Nephron progenitor cell (in vitro differentiated cells): ENCODE results near the gene TOB2.
"Not testable (repeated sequence)": the region's sequence is repeated elsewhere in the genome, so short reads cannot be mapped to it uniquely, and the experiment has no call there.

ENCODE experiments used
- DNase-seq: peaks from one replicate; pipeline ENCODE4 v3.0.0; 2021
- H3K27ac Mint-ChIP-seq: 2 replicates; pipeline ENCODE4 v1.8.0; 2021; ENCODE audit warnings: mild to moderate bottlenecking, moderate library complexity, mixed read lengths
- H3K27me3 Mint-ChIP-seq: 2 replicates; pipeline ENCODE4 v1.8.0; 2021; ENCODE audit warnings: mild to moderate bottlenecking, low read depth, mixed read lengths; ENCODE audit not compliant: poor library complexity
- H3K36me3 Mint-ChIP-seq: 2 replicates; pipeline ENCODE4 v1.8.0; 2021; ENCODE audit warnings: low read depth, mixed read lengths
- H3K4me1 Mint-ChIP-seq: 2 replicates; pipeline ENCODE4 v1.8.0; 2021; ENCODE audit warnings: mixed read lengths
- H3K4me3 Mint-ChIP-seq: 2 replicates; pipeline ENCODE4 v1.8.0; 2021; ENCODE audit warnings: mild to moderate bottlenecking, moderate library complexity, mixed read lengths
- H3K9me3 Mint-ChIP-seq: 2 replicates; pipeline ENCODE4 v1.8.0; 2021; ENCODE audit warnings: mild to moderate bottlenecking, moderate library complexity, mixed read lengths
- TF ChIP-seq, protein P1 (sequence below): fragments of 200-600 bp; sonication (generic); IDR thresholded peaks from 2 replicates; pipeline ENCODE4 v1.5.0; 2021; ENCODE audit warnings: antibody characterized with exemption

Gene TOB2

DNA sequence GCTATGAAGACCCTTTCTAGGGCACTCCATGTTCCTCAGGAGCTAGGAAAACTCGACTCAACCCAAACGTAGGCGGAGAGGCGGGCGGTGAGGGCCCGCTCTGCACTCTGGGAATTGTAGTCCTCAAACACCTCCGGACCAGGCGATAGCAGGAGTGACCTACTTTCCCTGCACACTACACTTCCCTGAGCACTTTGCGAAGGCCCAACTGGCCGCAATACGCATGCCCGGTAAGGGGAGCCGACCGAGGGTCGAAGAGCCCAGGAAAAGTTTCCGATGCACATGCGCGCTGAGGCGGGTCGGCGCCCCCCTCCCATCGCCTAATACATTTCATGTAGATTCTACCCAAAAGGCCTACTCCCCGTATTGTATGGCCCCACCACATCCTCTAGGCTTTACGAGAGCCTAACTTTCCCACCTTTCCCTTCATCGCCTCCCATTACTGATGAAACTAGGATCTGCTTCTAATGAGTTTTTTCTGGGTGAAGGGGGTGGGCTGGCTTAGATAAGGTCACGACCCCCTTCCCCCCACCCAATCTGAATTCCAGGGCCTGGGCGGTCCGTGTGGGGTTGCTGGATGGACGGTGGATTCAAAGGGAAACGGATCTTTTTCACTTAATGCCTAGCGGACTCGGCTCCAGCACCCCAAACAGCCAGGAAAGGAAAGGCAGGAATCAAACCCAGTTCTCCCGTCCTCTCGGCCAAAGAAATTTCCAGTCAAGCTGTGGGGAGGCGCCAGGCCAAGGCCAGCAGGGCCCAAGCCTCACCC lies 2.1 kb downstream of the TOB2 start:
- H3K4me1 Mint-ChIP-seq = peaks cover 40% of the 10 kb centered on the region
- H3K4me3 Mint-ChIP-seq = peak overlapping the region; percentile 98
- DNase-seq = peak; percentile 98
- peaks cover 27% of the 10 kb centered on the region for H3K36me3 Mint-ChIP-seq
- peaks cover 2% of the 10 kb centered on the region for H3K27me3 Mint-ChIP-seq
- TF ChIP-seq, protein P1, sequence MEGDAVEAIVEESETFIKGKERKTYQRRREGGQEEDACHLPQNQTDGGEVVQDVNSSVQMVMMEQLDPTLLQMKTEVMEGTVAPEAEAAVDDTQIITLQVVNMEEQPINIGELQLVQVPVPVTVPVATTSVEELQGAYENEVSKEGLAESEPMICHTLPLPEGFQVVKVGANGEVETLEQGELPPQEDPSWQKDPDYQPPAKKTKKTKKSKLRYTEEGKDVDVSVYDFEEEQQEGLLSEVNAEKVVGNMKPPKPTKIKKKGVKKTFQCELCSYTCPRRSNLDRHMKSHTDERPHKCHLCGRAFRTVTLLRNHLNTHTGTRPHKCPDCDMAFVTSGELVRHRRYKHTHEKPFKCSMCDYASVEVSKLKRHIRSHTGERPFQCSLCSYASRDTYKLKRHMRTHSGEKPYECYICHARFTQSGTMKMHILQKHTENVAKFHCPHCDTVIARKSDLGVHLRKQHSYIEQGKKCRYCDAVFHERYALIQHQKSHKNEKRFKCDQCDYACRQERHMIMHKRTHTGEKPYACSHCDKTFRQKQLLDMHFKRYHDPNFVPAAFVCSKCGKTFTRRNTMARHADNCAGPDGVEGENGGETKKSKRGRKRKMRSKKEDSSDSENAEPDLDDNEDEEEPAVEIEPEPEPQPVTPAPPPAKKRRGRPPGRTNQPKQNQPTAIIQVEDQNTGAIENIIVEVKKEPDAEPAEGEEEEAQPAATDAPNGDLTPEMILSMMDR = no peak
- H3K9me3 Mint-ChIP-seq = no peaks in the 10 kb centered on the region
- H3K27ac Mint-ChIP-seq = peak overlapping the region; percentile 99

DNA sequence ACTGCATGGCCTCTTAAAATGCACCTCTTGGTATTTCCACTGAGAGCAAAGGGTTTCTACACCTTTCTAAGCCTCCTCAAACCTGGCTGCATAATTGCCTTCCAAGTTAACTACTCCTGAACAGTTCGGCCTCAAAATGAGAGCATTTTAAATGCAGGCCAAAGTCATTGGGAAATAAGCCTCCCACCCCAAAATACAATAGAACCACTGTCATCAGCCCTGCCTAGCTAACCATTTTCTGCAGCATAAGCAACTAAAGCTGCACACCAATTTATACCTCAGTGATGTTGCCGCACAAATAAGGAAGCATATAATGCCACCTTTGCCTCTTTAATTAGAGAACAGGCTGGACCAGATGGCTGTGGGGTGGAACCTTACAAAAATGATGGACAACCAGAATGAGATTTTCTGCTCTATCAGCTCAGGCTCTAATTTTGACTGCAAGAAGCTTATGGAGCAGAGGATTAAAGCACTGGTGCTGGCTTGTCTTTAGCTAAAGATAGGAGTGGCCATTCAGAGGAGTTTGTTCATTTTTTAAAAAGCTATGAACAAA lies 4.3 kb downstream of the TOB2 start:
- DNase-seq = no peak
- H3K27ac Mint-ChIP-seq = peak overlapping the region; percentile 84
- H3K4me1 Mint-ChIP-seq = peaks cover 45% of the 10 kb centered on the region
- peak overlapping the region; percentile 98 for H3K4me3 Mint-ChIP-seq
- peaks cover 2% of the 10 kb centered on the region for H3K27me3 Mint-ChIP-seq
- H3K36me3 Mint-ChIP-seq = peaks cover 36% of the 10 kb centered on the region
- H3K9me3 Mint-ChIP-seq = no peaks in the 10 kb centered on the region
- TF ChIP-seq, protein P1 = no peak

DNA sequence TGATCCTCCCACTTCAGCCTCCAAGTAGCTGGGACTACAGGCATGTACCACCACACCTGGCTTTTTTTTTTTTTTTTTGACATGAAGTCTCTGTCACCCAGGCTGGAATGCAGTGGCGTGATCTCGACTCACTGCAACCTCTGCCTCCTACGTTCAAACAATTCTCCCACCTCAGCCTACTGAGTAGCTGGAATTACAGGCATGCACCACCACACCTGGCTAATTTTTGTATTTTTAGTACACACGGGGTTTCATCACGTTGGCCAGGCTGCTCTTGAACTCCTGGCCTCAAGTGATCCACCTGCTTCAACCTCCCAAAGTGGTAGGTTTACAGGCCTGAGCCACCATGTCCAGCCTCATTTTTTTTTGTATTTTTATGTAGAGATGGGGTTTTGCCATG lies 6.1 kb downstream of the TOB2 start:
- H3K4me3 Mint-ChIP-seq = not testable (repeated sequence)
- H3K36me3 Mint-ChIP-seq = peaks cover 54% of the 10 kb centered on the region

GRCh38 chr22:41437198-41437597 lies 9.4 kb downstream of the TOB2 start:
- H3K4me1 Mint-ChIP-seq = peaks cover 47% of the 10 kb centered on the region
- peak overlapping the region; percentile 90 for H3K27ac Mint-ChIP-seq
- H3K36me3 Mint-ChIP-seq = peaks cover 64% of the 10 kb centered on the region
- TF ChIP-seq, protein P1 = no peak
- no peak overlapping the region for H3K4me3 Mint-ChIP-seq
- DNase-seq = no peak
- no peaks in the 10 kb centered on the region for H3K9me3 Mint-ChIP-seq
- no peaks in the 10 kb centered on the region for H3K27me3 Mint-ChIP-seq

More for the DNA sequence above, 6.1 kb downstream of the TOB2 start:
- H3K27ac Mint-ChIP-seq = peak overlapping the region; percentile 72
- H3K9me3 Mint-ChIP-seq, H3K27me3 Mint-ChIP-seq, DNase-seq: not testable (repeated sequence)
- peaks cover 63% of the 10 kb centered on the region for H3K4me1 Mint-ChIP-seq

DNA sequence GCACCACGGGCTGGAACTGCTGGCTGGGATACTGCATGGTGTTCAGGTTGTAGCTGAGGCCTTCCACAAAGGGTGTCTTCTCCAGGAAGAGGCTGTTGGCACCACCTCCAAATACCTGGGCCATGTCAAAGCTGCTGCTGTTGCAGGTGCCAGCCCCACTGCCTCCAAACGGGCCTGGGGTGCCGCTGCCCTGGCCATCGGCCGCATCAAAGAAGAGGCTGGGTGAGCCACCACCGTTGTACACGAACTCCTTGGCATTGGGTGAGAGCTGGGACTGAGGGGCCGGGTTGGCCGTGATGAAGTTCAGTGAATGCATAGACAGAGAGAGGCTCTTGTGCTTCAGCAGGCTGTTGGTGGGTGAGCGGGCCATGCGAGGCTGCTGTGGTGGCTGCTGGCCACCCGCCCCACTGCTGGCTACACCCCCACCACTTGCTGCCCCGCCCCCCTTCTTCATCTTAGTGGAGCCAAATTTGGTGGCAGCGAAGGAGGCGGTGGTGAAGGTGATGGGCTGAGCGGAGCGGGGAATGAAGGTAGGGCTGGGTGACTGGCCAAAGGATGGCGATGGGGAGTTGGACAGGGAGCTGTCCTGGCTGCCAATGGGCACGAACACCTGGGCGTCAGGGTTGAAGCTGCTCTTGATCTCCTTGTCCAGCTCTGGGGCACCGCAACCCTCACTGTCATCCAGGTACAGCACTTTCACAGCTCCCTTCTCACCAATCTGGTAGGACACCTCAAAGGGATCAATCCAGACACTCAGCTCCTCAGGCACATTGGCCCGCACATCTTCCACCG lies 10.1 kb downstream of the TOB2 start:
- Mint-ChIP-seq H3K27ac (peak overlapping the region; percentile 90), H3K36me3 (peaks cover 67% of the 10 kb centered on the region), H3K4me1 (peaks cover 45% of the 10 kb centered on the region), H3K4me3 (no peak overlapping the region), H3K27me3 (no peaks in the 10 kb centered on the region), H3K9me3 (no peaks in the 10 kb centered on the region)
- DNase-seq = no peak
- TF ChIP-seq, protein P1 = no peak

GRCh38 chr22:41435560-41435959 lies 11.0 kb downstream of the TOB2 start:
- TF ChIP-seq, protein P1 = no peak

DNA sequence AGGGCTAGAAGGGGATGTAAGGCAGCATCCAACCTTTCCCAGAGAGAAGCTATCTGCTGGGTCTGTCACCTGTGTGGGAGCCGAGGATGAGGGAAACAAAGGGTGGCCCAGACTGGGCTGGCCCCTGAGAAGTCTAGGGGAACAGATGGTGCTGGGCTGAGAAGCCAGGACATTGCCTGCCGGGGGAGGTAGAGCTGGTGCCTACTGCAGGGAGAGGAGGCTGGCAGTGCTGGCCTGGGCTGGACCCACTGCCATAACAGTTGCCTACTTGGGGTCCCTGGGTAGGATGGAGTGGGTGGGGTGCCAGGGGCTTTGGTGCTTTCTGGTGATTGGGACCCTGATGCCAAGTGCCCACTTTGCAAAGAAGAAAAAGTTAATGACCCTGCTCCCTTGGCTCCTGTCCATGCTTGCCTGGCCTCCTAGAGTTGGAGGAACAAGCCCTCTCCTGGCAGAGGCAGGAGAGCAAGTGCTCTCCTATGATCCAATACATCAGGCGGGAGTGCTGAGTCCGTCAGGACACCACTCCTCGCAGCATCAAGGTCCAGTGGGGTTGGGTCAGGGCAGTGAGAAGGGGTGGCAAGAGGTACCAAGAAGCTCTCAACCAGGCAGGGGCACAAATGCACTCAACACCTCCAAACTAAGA lies 12.1 kb downstream of the TOB2 start:
- Mint-ChIP-seq H3K27ac (peak overlapping the region; percentile 63), H3K4me1 (peaks cover 53% of the 10 kb centered on the region), H3K36me3 (peaks cover 67% of the 10 kb centered on the region)
- not testable (repeated sequence) for H3K9me3 Mint-ChIP-seq, DNase-seq, H3K4me3 Mint-ChIP-seq, H3K27me3 Mint-ChIP-seq

More at GRCh38 chr22:41435560-41435959, 11.0 kb downstream of the TOB2 start:
- H3K9me3 Mint-ChIP-seq = no peaks in the 10 kb centered on the region
- no peak for DNase-seq
- peaks cover 69% of the 10 kb centered on the region for H3K36me3 Mint-ChIP-seq
- peak overlapping the region; percentile 16 for H3K27ac Mint-ChIP-seq
- no peak overlapping the region for H3K4me3 Mint-ChIP-seq
- peaks cover 52% of the 10 kb centered on the region for H3K4me1 Mint-ChIP-seq
- no peaks in the 10 kb centered on the region for H3K27me3 Mint-ChIP-seq

DNA sequence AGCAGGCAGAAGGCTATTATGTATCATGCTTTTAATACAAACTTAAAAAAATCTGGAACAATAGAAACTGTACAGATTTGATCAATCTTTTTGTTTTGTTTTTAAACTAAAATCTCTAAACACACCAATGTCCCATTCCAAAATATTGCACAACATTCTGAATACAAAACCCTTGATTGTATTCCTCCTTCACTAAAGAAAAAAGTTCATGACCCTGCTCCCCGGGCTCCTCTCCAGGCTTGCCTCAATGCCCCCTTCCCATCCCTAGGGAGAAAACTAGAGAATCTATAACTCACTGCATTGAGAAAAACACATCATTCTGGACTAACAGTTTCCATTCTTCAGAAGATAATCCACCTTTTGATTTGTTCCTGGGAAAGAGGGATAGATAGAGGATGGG lies 13.1 kb downstream of the TOB2 start:
- not testable (repeated sequence) for DNase-seq, H3K27ac Mint-ChIP-seq, H3K4me3 Mint-ChIP-seq, H3K27me3 Mint-ChIP-seq, H3K9me3 Mint-ChIP-seq
- Mint-ChIP-seq H3K4me1 (peaks cover 46% of the 10 kb centered on the region), H3K36me3 (peaks cover 59% of the 10 kb centered on the region)
